Right renal pelvis (tissue), 4 donors: ENCODE data around the gene RTF1. TPM values are rescaled to one million over a fixed set of nuclear protein-coding genes. Genes with fewer than 3 reads are reported as not detected.
A peak's percentile ranks its signal among the peaks of the same experiment; 100 is the strongest.
"Not testable (repeated sequence)": the region's sequence is repeated elsewhere in the genome, so short reads cannot be mapped to it uniquely, and the experiment has no call there.

Experiments used
- DNase-seq, 4 donors: peaks; one replicate each; pipeline ENCODE4 v3.0.0-alpha.2; 2013; ENCODE audit warnings: low read depth in 4 of 4, low spot score in 3 of 4, missing footprints in 1 of 4
- polyA plus RNA-seq, 4 donors: library from polyadenylated mRNA; unstranded; fragments of 120-200 nt; gene quantifications; one replicate each; pipeline ENCODE4 v1.2.1, GENCODE V29; 2013; ENCODE audit not compliant: insufficient read length in 4 of 4

The RTF1 gene
- polyA plus RNA-seq, 4 donors: 70.6 to 80.7 (median 76.5) TPM

DNA sequence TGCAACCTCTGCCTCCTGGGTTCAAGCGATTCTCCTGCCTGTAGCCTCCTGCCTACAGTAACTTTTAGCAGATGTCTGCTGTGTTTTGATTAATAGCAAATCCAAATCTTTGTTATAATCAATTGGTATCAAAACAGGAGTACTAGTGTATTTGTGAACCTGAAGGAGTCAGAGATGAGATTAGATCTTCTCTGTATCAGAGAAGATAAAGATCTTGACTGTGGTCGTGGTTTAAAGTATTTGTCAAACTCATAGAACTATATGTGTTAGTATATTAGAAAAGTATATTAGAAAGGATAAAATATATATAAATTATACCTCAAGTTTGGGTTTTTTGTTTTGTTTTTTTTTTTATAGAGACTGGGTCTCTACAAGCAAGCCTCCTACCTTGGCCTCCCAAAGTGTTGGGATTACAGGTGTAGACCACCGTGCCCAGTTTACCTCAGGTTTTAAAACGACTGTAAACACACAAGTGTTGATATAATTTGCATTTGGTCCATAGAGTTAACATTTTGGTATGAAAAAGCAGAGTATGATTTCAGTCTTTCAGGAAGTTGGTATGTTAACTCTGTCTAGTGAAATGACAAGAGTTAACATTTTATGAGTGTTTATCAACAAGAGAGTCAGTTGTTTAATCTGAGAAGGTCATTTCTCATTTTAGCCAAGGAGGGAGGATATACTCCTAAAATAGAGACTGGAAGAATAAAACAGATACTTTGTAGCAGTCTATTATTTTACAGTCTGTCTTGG is 18.3 kb downstream of the RTF1 start:
- DNase-seq: no peak

DNA sequence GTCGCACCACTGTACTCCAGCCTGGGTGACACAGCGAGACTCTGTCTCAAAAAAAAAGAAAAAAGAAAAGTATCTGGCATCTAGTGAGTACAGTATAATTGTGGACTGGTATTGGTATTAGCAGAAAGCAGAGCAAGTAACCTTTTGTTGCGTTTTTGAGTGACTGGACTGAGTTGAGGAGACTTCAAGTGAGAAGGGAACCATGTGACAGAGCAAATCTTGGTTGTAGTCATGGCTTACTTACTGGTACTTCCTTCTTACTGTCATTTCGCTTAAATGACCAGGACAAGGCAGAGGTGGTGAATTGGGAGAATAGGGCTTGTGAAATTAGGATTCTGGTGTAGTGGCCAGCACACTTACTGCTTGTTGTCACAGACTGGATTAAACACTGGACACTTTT is 20.6 kb downstream of the RTF1 start:
- no peak for DNase-seq

DNA sequence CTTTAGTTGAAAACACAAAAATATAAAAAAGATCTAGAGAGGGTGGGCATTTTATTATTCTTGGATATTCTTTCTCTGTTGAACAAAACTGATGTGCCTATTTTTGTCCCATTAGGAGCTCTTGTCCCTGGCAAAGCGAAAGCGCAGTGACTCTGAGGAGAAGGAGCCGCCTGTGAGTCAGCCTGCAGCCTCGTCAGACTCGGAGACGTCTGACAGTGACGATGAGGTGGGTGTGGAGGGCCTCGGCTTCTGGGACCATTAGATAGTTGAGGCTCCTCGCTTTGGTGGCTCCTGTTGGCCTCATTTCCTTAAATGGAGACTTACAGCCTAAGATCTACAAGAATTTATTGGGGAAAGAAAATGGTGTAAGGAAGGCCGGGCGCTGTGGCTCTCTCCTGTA is 21.3 kb downstream of the RTF1 start:
- no peak for DNase-seq

DNA sequence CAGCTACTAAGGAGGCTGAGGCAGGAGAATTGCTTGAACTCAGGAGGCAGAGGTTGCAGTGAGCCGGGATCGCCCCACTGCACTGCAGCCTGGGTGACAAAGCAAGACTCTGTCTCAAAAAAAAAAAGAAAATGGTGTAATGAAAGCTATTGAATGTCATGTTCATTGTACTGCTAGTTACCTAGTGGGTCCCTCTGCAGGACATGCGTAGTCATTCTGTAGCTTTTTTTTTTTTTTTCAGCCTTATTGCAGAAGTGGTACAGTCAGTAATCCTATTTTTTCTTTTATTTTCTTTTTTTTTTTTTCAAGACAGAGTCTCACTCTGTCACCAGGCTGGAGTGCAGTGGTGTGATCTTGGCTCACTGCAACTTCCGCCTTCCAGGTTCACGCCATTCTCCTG is 21.9 kb downstream of the RTF1 start:
- DNase-seq: not testable (repeated sequence)

DNA sequence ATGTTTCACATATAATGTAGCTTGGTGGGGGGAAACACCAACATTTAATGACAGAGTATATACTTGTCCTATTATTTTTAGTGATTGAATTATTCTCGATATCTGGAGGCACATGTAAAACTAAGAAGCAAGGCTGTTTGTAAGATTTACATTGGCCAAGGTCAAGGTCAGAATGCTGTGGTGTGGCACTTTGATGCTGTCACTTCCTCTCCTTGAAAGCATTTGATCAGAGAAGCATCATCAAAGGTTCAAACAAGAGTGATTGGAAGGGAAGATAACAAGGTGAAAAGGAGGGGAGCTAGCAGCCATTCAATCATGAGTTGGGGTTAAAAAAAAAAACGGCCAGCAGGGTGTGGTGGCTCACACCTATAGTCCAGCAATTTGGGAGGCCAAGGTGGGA is 26.4 kb downstream of the RTF1 start:
- DNase-seq: no peak

DNA sequence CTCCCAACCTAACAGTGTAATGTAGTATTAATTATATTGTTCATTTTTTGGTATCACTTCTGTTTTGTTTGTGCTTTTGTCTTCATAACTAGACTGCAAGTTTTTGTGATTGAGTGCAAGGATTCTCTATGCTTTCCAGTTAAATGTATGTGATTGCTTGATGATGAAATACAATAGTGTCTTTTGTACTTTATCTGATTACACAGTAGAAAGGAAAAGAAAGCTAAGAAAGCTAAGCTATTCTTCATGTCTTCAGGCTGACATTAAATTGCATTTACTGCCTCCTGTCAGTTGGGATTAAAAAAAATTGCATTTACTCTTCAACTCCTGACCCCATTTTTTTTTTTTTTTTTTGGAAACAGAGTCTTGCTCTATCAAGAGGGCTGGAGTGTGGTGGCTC is 28.5 kb downstream of the RTF1 start:
- no peak for DNase-seq

DNA sequence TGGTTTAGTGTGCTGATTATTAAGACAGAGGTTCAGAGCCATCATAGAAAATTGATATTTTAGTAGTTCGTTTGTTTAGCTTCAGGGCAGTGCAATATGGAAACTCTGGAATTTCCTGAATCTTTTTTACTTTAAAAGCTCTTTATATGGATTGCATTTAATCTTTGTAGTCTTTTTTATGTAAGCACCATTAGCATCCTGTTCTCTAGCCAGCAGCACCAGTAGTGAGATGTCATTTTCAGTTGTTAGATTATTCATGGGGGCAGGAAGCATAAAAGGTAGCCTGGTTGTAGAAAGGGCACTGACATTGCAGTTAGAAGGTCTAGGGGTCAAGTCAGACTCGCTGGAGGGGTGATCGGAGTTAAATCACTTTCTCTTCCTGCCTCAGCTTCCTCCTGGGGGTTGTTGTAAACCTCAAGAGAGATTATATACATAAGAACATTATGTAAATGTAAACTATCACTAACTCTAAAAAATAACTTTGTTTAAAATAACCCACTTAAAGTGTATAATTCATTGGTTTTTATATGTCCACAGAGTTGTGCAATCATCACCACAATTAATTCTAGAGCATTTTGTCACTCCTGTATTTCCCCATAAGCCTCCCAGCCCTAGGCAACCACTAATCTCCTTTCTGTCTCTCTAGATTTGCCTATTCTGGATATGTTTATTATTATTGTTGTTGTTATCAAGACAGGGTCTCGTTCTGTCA is 45.3 kb downstream of the RTF1 start:
- DNase-seq: no peak

DNA sequence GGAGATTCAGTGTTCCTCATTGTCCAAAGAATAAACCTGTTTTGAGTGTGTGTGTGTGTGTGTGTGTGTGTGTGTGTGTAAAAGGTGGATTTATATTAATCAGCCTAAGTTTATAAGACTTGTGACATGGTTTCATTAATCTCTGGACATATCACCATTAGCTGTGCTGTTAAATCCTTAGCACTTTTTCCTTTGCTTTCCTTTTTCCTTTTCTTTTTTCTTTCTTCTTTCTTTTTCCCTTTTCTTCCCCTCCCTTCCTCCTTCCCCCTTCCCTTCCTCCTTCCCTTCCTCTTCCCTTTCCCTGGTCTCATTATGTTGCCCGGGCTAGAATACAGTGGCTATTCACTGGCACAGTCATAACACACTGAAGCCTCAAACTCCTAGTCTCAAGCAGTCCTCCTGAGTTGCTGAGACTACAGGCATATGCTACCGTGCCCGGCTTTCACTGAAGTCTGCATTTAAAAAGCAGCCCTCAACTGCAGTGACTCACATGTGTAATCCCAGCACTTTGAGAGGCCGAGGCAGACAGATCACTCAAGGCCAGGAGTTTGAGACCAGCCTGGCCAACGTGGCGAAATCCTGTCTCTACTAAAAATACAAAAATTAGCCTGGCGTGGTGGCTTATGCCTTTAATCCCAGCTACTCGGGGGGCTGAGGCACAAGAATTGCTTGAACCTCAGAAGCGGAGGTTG is 48.1 kb downstream of the RTF1 start:
- DNase-seq: no peak

DNA sequence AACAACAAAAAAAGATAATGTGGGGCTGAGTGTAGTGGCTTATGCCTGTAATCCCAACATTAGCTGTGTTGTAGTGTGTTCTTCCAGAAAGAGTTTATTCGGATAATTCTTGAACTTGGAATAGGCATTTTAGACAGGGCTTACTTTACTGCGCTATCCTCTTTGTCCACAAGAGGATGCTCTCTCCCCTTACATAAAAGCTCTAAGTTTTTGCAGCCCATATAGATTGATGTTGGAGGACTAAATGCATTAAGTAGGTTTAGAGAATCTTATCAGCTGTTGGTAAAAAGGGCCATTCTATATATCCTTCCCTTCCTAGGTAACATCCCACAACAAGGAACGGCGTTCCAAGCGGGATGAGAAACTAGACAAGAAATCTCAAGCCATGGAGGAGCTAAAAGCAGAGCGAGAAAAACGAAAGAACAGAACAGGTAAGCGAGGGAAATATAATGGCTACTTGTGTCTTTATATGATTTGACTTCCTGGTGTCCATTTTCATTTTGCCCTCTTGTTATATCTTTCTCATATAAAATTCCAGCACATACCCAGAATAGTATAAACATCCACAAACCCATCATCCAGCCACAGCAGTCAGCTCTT is 49.0 kb downstream of the RTF1 start:
- peak in 3 of 4 donors; percentile 4 to 30 (median 23) for DNase-seq

DNA sequence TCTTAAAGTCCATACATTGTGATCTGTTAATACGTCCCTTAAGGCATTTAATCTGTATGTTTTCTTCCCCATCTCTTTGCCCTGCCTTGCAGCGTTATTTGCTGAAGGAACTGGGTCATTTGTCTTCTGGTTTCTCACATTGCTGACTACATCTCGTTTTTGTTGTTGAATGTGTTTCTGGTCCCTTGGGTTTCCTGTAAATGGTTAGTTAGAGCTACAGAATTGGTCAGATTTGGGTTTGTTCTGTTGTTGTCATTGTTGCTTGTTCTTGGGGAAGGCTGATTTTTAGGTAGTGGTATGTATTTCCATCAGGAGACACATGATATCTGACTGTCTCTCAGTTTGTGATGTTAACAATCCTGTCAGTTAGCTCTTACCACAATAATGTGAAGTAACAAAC is 49.8 kb downstream of the RTF1 start:
- no peak for DNase-seq

DNA sequence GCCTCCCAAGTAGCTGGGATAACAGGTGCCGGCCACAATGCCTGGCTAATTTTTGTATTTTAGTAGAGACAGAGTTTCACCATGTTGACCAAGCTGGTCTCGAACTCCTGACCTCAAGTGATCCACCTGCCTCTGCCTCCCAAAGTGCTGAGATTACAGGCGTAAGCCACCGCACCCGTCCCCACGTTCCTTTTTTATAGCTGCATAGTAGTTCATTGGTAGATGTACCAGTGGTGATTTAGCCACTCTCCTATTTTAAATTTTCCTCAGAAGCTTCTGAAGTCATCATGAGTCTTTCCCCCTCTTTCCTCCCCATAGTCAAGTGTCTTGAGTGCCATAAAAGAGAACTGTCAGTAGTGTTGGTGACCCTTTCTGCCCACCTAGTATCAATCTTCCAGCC is 52.7 kb downstream of the RTF1 start:
- not testable (repeated sequence) for DNase-seq

DNA sequence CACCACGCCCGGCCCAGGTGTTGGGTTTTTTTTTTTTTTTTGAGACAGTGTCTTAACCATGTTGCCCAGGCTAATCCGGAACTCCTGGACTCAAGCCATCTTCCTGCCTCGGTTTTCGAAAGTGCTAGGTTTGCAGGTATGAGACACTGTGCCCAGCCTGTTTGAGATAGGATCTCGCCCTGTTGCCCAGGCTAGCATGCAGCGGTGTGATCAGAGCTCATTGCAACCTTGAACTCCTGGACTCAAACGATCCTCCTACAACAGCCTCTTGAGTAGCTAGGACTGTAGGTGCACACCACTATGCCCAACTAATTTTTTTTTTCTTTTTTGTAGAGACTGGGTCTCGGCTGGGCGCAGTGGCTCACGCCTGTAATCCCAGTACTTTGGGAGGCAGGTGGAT is 56.5 kb downstream of the RTF1 start:
- DNase-seq: no peak

DNA sequence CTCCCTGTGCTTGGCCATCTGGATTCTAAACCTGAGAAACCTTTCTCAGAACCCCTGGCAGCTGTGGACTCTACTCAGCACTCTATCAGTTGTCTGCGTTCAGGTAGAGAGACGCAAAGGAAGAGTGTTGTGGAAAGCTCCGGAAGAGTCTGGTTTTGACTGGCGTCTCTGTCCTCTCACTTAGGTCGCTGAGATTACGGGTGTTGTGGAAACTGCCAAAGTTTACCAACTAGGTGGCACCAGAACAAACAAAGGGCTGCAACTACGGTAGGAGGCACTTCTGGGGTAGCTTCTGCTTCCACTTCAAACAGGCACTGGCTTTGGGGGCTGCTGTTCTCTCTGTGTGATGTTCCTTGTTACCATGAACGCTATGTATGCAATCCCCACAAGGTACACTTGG is 57.5 kb downstream of the RTF1 start:
- DNase-seq: no peak

DNA sequence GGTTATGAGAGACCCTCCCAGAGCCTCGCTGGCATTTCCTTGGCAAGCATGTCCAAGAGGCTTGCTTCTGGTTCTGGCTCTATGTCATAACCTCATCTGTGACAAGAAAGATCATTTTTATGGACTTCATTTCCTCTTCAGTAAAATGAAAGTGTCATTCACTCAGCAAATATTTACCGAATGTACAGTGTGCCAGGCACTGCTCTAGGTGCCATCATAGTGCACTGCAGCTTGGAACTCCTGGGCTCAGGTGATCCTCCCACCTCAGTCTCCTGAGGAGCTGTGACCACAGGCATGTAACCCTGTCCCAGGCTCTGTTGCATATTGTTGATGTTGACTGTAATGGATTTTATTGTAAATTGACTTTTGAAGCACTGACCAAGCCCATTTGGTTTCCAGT is 58.0 kb downstream of the RTF1 start:
- DNase-seq: no peak

DNA sequence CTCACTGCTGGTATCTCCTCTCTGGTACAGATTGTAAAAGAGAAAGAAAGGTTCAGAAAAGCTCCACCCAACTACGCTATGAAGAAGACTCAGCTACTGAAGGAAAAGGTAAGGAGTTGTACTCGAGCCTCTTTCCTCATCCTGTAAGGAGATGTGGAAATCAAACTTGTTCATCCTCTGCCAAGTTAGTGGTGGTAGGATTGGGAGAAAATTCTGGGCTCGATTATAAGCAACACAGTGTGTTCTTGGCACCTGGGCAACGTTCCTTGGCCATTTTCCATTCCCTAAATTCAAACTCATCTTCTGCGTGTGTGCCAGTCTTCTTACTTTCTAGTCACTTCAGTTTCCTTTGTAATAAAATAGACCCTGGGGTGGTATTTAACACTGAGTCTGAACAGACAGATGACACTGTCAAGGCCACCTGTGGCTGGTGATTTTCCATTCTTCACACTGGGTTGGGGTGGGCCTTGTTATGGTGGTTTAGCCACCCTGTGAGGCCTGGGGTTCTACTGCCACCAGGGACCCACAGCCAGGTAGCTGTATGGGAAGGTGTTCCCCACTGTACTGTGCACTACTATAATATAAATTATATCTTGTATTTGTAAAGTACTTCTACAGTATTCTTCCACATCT is 59.6 kb downstream of the RTF1 start:
- no peak for DNase-seq

DNA sequence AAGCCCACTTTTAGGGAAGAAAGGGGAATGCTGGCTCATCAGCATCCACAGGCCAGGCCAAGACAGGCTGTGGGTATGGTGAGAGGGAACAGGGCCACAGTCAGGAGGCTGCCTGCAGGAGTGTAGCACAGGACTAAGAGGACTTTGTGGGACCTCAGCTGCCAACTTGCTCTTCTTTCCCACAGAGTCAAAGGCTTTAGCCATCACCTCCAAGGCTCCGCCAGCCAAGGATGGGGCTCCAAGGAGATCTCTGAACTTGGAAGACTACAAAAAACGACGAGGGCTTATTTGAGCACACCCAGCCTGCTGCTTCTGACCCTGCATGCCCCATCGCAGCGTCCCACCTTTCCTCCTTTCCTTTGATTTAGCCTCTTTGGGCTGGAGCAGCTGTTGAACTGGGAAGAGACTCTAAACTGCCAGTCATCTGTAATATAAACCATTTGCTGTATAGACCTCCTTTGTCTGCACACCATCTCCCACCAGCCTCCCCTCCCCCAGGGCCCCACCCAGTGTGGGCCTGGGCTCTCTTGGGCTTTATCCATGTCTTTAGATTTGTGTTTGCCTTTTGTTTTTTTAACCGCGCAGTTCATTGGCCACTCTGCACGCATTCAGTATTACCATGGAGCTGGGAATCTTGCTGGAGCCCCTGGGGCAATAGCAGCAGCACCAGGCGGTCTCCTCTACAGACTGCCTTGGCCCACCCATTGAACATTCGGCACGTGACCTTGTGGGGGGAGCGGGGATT is 63.7 kb downstream of the RTF1 start:
- DNase-seq: no peak

DNA sequence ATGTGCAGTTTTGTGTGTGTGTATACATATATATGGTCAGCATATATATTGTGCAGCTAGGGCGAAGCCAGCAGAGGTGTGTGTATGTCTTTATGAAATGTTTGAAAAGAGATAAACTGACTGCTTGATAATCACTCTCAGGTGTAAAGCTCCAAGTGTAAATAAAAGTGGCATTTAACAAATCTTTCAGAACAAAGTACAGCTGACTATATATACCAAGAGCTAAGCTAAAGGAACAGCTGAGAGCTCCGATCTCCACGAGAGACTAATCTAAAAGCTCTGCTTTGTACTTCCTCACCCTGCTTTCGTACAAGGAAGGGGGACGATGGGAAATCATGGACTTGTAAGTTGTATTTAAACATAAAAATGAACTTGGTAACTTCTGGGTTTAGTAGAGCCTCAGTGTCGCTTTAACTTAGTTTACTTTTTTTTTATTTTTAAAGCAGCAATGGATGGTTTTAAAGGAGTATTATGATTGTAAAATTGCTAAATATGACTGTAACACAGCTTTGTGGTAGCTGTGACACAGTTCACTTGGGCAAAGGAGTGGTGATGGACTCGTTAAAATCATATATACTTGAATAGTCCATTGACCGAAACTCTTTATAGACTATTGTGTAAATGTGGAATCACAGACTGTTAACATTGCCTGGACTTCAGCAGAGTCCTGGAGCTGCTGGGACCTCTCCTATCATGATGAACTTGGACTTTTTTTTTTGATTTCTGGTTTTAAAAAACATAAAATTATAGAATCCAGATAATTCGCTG is 65.4 kb downstream of the RTF1 start:
- DNase-seq: no peak

DNA sequence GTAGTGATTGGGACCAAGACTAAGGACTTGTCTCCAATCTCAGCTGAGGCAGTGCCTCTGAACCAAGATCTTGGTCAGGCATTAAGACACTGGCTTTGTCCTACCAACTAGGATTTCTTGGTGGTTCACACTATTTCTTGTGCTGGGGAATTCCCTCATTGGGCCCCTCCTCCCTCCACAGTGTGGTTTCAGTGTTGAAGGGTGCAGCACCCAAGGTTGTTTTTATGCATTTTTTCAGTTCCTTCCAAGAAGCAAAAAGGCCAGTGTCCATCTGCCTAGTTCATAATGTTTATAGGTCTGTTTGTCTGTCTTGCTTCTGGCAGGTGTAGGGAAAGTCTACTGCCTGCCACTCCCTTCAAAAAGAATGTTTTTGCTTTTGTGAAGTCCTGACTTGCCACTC is 66.2 kb downstream of the RTF1 start:
- DNase-seq: no peak

DNA sequence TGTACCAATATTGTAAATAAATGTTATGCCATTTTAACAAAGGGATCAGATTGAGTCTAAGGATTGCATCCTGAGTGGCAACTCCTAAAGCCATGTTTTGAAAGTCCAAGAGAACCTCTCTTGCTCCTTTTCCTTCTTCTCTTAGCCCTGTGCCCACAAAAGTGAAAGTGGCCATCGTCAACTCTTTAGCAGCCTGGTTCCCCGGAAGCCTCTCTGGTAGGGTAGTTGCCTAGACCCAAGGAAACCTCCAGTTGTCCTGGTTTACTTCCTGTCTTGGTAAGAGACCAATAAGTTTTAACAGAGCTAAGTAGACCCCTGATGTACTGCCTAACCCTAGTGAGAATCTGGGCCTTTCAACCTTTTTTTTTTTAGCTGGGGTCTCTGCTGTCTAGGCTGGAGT is 66.6 kb downstream of the RTF1 start:
- no peak for DNase-seq
